ENCODE results near the gene WASHC1.
"Not testable (repeated sequence)": the region's sequence is repeated elsewhere in the genome, so short reads cannot be mapped to it uniquely, and the experiment has no call there.

The WASHC1 gene

GRCh38 chr9:29356-29755 lies at the start of gene WASHC1:
Gene WASHC1 (minus strand): TSS chr9:29456. CDS start chr9:24999, 4,457 bp downstream.
- DNase-seq: not testable (repeated sequence)

GRCh38 chr9:78333-78732 lies 49.1 kb upstream of the WASHC1 start:
- DNase-seq: not testable (repeated sequence)

GRCh38 chr9:76389-76788 lies 47.1 kb upstream of the WASHC1 start:
- not testable (repeated sequence) for DNase-seq

- not testable (repeated sequence) for DNase-seq
These were observed 44.8 kb upstream of the WASHC1 start for GRCh38 chr9:73900-74525.

- peak; percentile 12 for DNase-seq
These were observed 44.0 kb upstream of the WASHC1 start for GRCh38 chr9:73076-73899.

- DNase-seq: peak; percentile 42
These were observed 33.9 kb upstream of the WASHC1 start for GRCh38 chr9:63031-63629.

- not testable (repeated sequence) for DNase-seq
These were observed 23.4 kb upstream of the WASHC1 start for GRCh38 chr9:52678-53077.

- not testable (repeated sequence) for DNase-seq
These were observed 19.1 kb upstream of the WASHC1 start for GRCh38 chr9:48190-48842.

- not testable (repeated sequence) for DNase-seq
These were observed 17.5 kb upstream of the WASHC1 start for GRCh38 chr9:46639-47271.

GRCh38 chr9:46164-46563 lies 16.9 kb upstream of the WASHC1 start:
- DNase-seq: not testable (repeated sequence)

- DNase-seq: not testable (repeated sequence)
These were observed 16.1 kb upstream of the WASHC1 start for GRCh38 chr9:45180-45878.

- DNase-seq: not testable (repeated sequence)
These were observed 15.2 kb upstream of the WASHC1 start for GRCh38 chr9:44416-44815.

GRCh38 chr9:43636-44035 lies 14.4 kb upstream of the WASHC1 start:
- not testable (repeated sequence) for DNase-seq

GRCh38 chr9:43116-43515 lies 13.9 kb upstream of the WASHC1 start:
- not testable (repeated sequence) for DNase-seq

GRCh38 chr9:41819-42218 lies 12.6 kb upstream of the WASHC1 start:
- DNase-seq: not testable (repeated sequence)

- DNase-seq: not testable (repeated sequence)
These were observed 12.0 kb upstream of the WASHC1 start for GRCh38 chr9:41261-41676.

GRCh38 chr9:32308-32707 lies 3.1 kb upstream of the WASHC1 start:
- not testable (repeated sequence) for DNase-seq

- not testable (repeated sequence) for DNase-seq
These were observed 481 bp downstream of the WASHC1 start for GRCh38 chr9:28775-29174.

- DNase-seq: not testable (repeated sequence)
These were observed 7.6 kb downstream of the WASHC1 start for GRCh38 chr9:21621-22020.

- not testable (repeated sequence) for DNase-seq
These were observed 12.4 kb downstream of the WASHC1 start for GRCh38 chr9:16875-17274.

GRCh38 chr9:14129-14809 lies 15.0 kb downstream of the WASHC1 start:
- not testable (repeated sequence) for DNase-seq

All from activated CD4-positive, alpha-beta T cell treated with anti-CD3 and anti-CD28 coated beads, Interleukin-2, amount 50 U/mL, for 1 hour (primary cell).